Measurements from ENCODE around the gene CBFA2T3.

Gene CBFA2T3

DNA sequence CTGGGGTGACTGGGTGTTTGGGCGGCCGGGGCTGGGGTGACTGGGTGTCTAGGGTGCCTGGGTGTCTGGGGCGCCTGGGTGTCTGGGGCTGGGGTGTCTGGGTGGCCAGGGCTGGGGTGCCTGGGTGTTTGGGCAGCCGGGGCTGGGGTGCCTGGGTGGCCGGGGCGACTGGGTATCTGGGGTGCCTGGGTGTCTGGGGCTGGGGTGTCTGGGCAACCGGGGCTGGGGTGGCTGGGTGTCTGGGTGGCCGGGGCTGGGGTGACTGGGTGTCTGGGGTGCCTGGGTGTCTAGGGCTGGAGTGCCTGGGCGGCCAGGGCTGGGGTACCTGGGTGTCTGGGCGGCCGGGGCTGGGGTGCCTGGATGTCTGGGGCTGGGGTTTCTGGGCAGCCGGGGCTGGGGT, 151.9 kb downstream of the CBFA2T3 start:
- Mint-ChIP-seq H3K27ac (no peak overlapping the region), H3K4me1 (peaks cover 3% of the 10 kb centered on the region), H3K36me3 (ENCODE audit: low read depth) (peaks cover 4% of the 10 kb centered on the region), H3K4me3 (no peak overlapping the region), H3K27me3 (ENCODE audit: low read depth, poor library complexity) (peaks cover 2% of the 10 kb centered on the region), H3K9me3 (no peaks in the 10 kb centered on the region)
- TF ChIP-seq, protein P1, sequence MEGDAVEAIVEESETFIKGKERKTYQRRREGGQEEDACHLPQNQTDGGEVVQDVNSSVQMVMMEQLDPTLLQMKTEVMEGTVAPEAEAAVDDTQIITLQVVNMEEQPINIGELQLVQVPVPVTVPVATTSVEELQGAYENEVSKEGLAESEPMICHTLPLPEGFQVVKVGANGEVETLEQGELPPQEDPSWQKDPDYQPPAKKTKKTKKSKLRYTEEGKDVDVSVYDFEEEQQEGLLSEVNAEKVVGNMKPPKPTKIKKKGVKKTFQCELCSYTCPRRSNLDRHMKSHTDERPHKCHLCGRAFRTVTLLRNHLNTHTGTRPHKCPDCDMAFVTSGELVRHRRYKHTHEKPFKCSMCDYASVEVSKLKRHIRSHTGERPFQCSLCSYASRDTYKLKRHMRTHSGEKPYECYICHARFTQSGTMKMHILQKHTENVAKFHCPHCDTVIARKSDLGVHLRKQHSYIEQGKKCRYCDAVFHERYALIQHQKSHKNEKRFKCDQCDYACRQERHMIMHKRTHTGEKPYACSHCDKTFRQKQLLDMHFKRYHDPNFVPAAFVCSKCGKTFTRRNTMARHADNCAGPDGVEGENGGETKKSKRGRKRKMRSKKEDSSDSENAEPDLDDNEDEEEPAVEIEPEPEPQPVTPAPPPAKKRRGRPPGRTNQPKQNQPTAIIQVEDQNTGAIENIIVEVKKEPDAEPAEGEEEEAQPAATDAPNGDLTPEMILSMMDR (IDR thresholded peaks at IDR 0.05): no peak
- DNase-seq: no peak

Measured in nephron progenitor cell (in vitro differentiated cells).